HUES64 (cell line): ENCODE results near the gene OR5P2.
"Not testable (repeated sequence)": the region's sequence is repeated elsewhere in the genome, so short reads cannot be mapped to it uniquely, and the experiment has no call there.

Experiments
- H3K27ac ChIP-seq: 2 replicates; pipeline ENCODE4 v1.7.0; 2013; ENCODE audit warnings: low read depth, low read length, inconsistent platforms
- H3K27me3 ChIP-seq: 2 replicates; pipeline ENCODE4 v1.6.1; 2013; ENCODE audit warnings: mild to moderate bottlenecking, low read length; ENCODE audit not compliant: insufficient read depth
- H3K36me3 ChIP-seq: 2 replicates; pipeline ENCODE4 v1.6.1; 2013; ENCODE audit warnings: mild to moderate bottlenecking, low read length; ENCODE audit not compliant: insufficient read depth
- H3K4me1 ChIP-seq: 2 replicates; pipeline ENCODE4 v1.6.1; 2013; ENCODE audit warnings: mild to moderate bottlenecking, low read length, moderate library complexity; ENCODE audit not compliant: insufficient read depth
- H3K4me3 ChIP-seq: 2 replicates; pipeline ENCODE4 v1.5.1; 2013; ENCODE audit warnings: mild to moderate bottlenecking, low read length, moderate library complexity
- H3K9ac ChIP-seq: 2 replicates; pipeline ENCODE4 v1.6.1; 2013; ENCODE audit warnings: mild to moderate bottlenecking, low read depth, low read length
- H3K9me3 ChIP-seq: 2 replicates; pipeline ENCODE4 v1.6.1; 2013; ENCODE audit warnings: low read depth, low read length; ENCODE audit not compliant: insufficient read depth
- WGBS: fragments of 150-250, 120-280 bp; methylation state at CpG from one replicate; pipeline ENCODE4 v1.1.7; 2013; ENCODE audit warnings: missing lambda C conversion rate; 5-methylcytosine and 5-hydroxymethylcytosine counted together

The OR5P2 gene

DNA sequence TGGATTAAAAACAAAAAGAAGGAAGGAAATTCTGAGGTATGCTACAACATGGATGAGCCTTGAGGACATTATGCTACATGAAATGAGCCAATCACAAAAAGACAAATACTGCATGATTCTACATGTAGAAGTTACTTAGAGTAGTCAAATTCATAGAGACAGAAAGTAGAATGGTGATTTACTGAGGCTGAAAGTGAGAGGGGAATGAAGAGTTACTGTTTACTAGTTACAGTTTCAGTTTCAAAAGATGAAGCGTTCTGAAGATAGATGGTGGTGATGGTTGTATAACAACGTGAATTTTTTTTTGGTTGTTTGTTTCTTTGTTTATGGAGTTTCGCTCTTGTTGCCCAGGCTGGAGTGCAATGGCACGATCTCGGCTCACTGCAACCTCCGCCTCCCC is 9.5 kb downstream of the OR5P2 start:
- Histone ChIP-seq H3K9ac (no peak overlapping the region), H3K9me3 (peaks cover 3% of the 10 kb centered on the region; the same call in 1 of the 2 replicates), H3K36me3 (no peaks in the 10 kb centered on the region), H3K4me3 (no peak overlapping the region), H3K27ac (no peak overlapping the region), H3K4me1 (no peaks in the 10 kb centered on the region), H3K27me3 (no peaks in the 10 kb centered on the region)
- WGBS = 89% methylated on average over 6 of the region's 6 CpGs

DNA sequence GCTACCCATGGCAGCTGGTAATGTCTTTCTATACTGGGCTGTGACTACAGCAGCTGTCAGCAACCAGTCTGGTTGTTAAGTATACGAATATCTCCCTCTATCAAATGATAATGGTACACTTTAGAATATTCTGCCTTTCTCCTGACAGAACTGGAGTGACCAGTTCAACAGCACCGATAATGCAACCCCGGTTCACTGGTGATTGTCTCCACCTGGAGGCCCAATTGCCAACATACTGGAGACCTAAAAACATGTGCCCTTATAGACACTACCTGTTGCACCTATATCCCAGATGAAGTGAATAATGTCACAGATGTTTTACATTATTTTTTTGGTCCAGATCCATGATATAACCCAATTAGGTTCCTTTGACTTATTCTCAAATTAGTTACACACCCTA is 21.1 kb downstream of the OR5P2 start:
- WGBS = 96% methylated on average over 3 of the region's 3 CpGs
- Histone ChIP-seq H3K4me1 (no peaks in the 10 kb centered on the region), H3K9me3 (no peaks in the 10 kb centered on the region)

DNA sequence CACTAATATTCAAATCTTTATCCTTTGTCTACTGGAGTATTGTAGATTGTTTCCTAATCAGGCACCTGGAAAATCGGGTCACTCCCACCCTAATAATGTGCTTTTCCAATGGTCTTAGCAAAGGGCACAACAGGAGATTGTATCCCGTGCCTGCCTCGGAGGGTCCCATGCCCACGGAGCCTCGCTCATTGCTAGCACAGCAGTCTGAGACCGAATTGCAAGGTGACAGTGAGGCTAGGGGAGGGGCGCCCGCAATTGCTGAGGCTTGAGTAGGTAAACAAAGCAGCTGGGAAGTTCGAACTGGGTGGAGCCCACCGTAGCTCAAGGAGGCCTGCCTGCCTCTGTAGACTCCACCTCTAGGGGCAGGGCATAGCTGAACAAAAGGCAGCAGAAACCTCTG is 32.4 kb downstream of the OR5P2 start:
- not testable (repeated sequence) for H3K9me3 ChIP-seq, H3K27ac ChIP-seq, H3K4me3 ChIP-seq, H3K9ac ChIP-seq, H3K4me1 ChIP-seq, H3K36me3 ChIP-seq, H3K27me3 ChIP-seq
- WGBS = 94% methylated on average over 9 of the region's 10 CpGs

More for the DNA sequence above, 21.1 kb downstream of the OR5P2 start:
- no peaks in the 10 kb centered on the region for H3K27me3 ChIP-seq
- H3K27ac ChIP-seq = no peak overlapping the region
- no peak overlapping the region for H3K4me3 ChIP-seq
- H3K9ac ChIP-seq = no peak overlapping the region
- H3K36me3 ChIP-seq = no peaks in the 10 kb centered on the region

DNA sequence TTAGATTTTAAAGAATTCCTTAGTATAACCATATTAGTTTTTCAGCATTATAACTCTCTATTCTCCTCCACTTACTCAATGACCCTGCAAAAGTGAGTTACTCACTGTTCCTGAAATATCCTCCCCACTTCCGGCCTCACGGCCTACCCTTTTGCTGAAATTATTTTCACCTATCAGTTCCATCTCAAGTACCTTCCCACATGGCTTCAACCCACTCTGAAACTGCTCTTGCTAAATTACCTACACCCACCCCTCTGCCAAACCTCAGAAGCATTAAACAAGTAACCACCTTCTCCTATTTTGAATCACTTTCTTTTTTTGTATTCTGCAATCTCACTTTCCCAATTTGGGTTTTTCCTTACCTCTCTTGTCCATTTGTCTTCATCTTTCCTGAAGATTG is 37.7 kb downstream of the OR5P2 start:
- no peaks in the 10 kb centered on the region for H3K4me1 ChIP-seq
- H3K36me3 ChIP-seq = no peaks in the 10 kb centered on the region
- H3K4me3 ChIP-seq = no peak overlapping the region
- H3K27ac ChIP-seq = no peak overlapping the region
- H3K9me3 ChIP-seq = peaks cover 3% of the 10 kb centered on the region; the same call in 1 of the 2 replicates
- no peaks in the 10 kb centered on the region for H3K27me3 ChIP-seq
- no peak overlapping the region for H3K9ac ChIP-seq
- 89% methylated on average over 2 of the region's 2 CpGs for WGBS

DNA sequence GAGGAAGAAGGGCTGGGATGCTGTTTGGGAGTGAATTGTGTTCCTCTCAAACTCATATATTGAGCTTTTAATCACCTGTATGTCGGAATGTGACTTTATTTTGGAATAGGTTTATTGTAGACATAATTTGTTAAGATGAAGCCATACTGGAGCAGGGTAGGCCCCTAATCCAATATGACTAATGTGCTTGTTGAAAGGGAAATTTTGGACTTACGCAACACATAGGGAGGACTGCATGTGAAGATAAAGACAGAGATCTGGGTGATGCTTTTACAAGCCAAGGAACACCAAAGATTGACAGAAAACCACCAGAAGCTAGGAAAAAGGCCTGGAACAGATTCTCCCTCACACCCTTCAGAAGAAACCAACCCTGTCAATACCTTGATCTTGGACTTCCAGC is 47.3 kb downstream of the OR5P2 start:
- H3K4me1 ChIP-seq = no peaks in the 10 kb centered on the region
- H3K9me3 ChIP-seq = no peaks in the 10 kb centered on the region
- no peaks in the 10 kb centered on the region for H3K27me3 ChIP-seq
- 98% methylated on average over 2 of the region's 2 CpGs for WGBS
- no peak overlapping the region for H3K4me3 ChIP-seq
- H3K9ac ChIP-seq = no peak overlapping the region
- no peaks in the 10 kb centered on the region for H3K36me3 ChIP-seq
- no peak overlapping the region for H3K27ac ChIP-seq
